HepG2 (cell line): ENCODE data around the gene MLF1.

Source experiments
- HNRNPH1 ChIP-seq: fragments of 200-400 bp; formaldehyde crosslinking; optimal IDR thresholded peaks from 2 replicates; pipeline ENCODE3; 2017; ENCODE audit warnings: mild to moderate bottlenecking, low read depth, low read length
- MEF2D ChIP-seq: sonication (generic); formaldehyde crosslinking; IDR thresholded peaks from 2 replicates; pipeline ENCODE4 v1.5.1; 2020; ENCODE audit warnings: mild to moderate bottlenecking, missing genetic modification reagents

GRCh38 chr3:158571969-158572765, 1.2 kb downstream of the MLF1 start:
- TF ChIP-seq MEF2D (CRISPR knock-in tag), result no peak
- no peak for TF ChIP-seq HNRNPH1
